Panc1 (cell line): ENCODE data around the gene DTNB. TPM values are rescaled to one million over a fixed set of nuclear protein-coding genes. Genes with fewer than 3 reads are reported as not detected.

Source experiments
- ATAC-seq: fragments of 200-7000 bp; cut with Tn5 transposase; 2 replicates; pipeline ENCODE4 v1.9.1; 2020; ENCODE audit warnings: mild to moderate bottlenecking, moderate library complexity
- BruUV-seq: library from RNA; stranded (reverse); fragments of 400-500 nt; replicated peaks from 2 replicates; lab custom pipeline; 2021; lab: Mats Ljungman, UMichigan
- CTCF ChIA-PET: fragments of 300-600 bp; sonication (Branson Sonifier 250); formaldehyde crosslinking; loops from one replicate; lab custom pipeline; 2022; ENCODE audit warnings: antibody characterized with exemption; lab: Charles Lee
- POLR2A ChIA-PET: fragments of 300-600 bp; sonication (Branson Sonifier 250); formaldehyde crosslinking; loops from one replicate; lab custom pipeline; 2022; ENCODE audit warnings: antibody characterized with exemption; lab: Charles Lee
- DNase-seq: peaks from one replicate; pipeline ENCODE4 v3.0.0-alpha.2; 2010; ENCODE audit warnings: low read depth, low spot score
- H3K27ac ChIP-seq: 2 replicates; pipeline ENCODE4 v1.5.1; 2011; ENCODE audit warnings: mild to moderate bottlenecking, low read length, inconsistent platforms
- H3K27me3 ChIP-seq: fragments of 200-500 bp; sonication (Bioruptor generic); 2 replicates; pipeline ENCODE4 v1.6.0; 2014; ENCODE audit warnings: low read length, inconsistent platforms; ENCODE audit not compliant: control insufficient read depth, insufficient read depth
- H3K36me3 ChIP-seq: fragments of 200-500 bp; sonication (Bioruptor generic); 2 replicates; pipeline ENCODE4 v1.5.1; 2014; ENCODE audit warnings: inconsistent platforms, mild to moderate bottlenecking, low read length, moderate library complexity; ENCODE audit not compliant: control insufficient read depth, insufficient read depth
- H3K4me1 ChIP-seq: 2 replicates; pipeline ENCODE4 v1.5.1; 2011; ENCODE audit warnings: inconsistent platforms, mild to moderate bottlenecking, low read length, moderate library complexity; ENCODE audit not compliant: control insufficient read depth, insufficient read depth
- H3K4me3 ChIP-seq, 2 experiments: 2 replicates each; pipeline ENCODE4 v1.5.1; 2011 to 2012; ENCODE audit warnings: low read depth in 2 of 2, low read length in 2 of 2, mild to moderate bottlenecking in 2 of 2, inconsistent platforms in 1 of 2, moderate library complexity in 1 of 2
- H3K9me3 ChIP-seq: fragments of 200-500 bp; sonication (Bioruptor generic); 2 replicates; pipeline ENCODE4 v1.5.1; 2014; ENCODE audit warnings: low read depth, mild to moderate bottlenecking, inconsistent platforms, low read length, moderate library complexity; ENCODE audit not compliant: control insufficient read depth, insufficient read depth
- CTCF ChIP-seq: fragments of 450-650 bp; IDR thresholded peaks from 2 replicates; pipeline ENCODE4 v1.5.1; 2017; ENCODE audit warnings: mild to moderate bottlenecking
- POLR2AphosphoS5 ChIP-seq: IDR thresholded peaks from 2 replicates; pipeline ENCODE4 v1.6.1; 2012; ENCODE audit warnings: mild to moderate bottlenecking, low read depth, low read length, moderate library complexity
- REST ChIP-seq, 2 experiments: IDR thresholded peaks; 2 replicates each; pipeline ENCODE4 v1.6.1; 2011 to 2012; ENCODE audit warnings: low read depth in 2 of 2, control low read depth in 1 of 2, low read length in 1 of 2, mild to moderate bottlenecking in 1 of 2, moderate library complexity in 1 of 2; ENCODE audit not compliant: insufficient read depth in 1 of 2
- SIN3A ChIP-seq: IDR thresholded peaks from 2 replicates; pipeline ENCODE4 v1.6.1; 2012; ENCODE audit warnings: low read depth, mild to moderate bottlenecking, low read length, moderate library complexity, borderline replicate concordance; ENCODE audit not compliant: insufficient read depth
- TCF7L2 ChIP-seq: IDR thresholded peaks from 2 replicates; pipeline ENCODE4 v1.6.1; 2011; ENCODE audit warnings: mild to moderate bottlenecking, low read depth, low read length, inconsistent platforms
- in situ Hi-C: cut with HindIII; loops from 2 replicates; pipeline ENCODE4 v1.10.0; 2016; ENCODE audit warnings: low sequenced_read_pairs, low pct_unique_long_range_greater_than_20kb
- intact Hi-C: fragments of 100-400 bp; cut with micrococcal nuclease; formaldehyde crosslinking; loops from one replicate; pipeline ENCODE4 v1.10.0; 2022; ENCODE audit not compliant: unreplicated experiment
- total RNA-seq: library from RNA; stranded (reverse); gene quantifications from one replicate; pipeline ENCODE4 v1.2.1, GENCODE V29; 2021; ENCODE audit not compliant: unreplicated experiment

The DTNB gene
- total RNA-seq, 1 experiment from 2014 or later: 37.8 TPM

- Histone ChIP-seq H3K4me3 (no peak overlapping the region), H3K27me3 (no peaks in the 10 kb centered on the region), H3K9me3 (no peaks in the 10 kb centered on the region), H3K4me1 (no peaks in the 10 kb centered on the region), H3K27ac (no peak overlapping the region), H3K36me3 (no peaks in the 10 kb centered on the region)
- intact Hi-C loops: no loop called here
- CTCF ChIA-PET: no interaction called here
- in situ Hi-C loops: no loop called here
- POLR2A ChIA-PET: no interaction called here
- DNase-seq: no peak
- ATAC-seq: no peak
- BruUV-seq: no TSS peak
- TF ChIP-seq TCF7L2: no peak
- no peak for TF ChIP-seq SIN3A
- no peak for TF ChIP-seq CTCF
- no peak for TF ChIP-seq POLR2AphosphoS5
- TF ChIP-seq REST (IDR thresholded peaks at IDR 0.05; ENCODE audit: insufficient read depth in 1 of 2, low read depth in 2 of 2, low read length in 1 of 2): no peak
These were observed 285.4 kb downstream of the DTNB start for GRCh38 chr2:25387876-25388449.

GRCh38 chr2:25386971-25387875 is 286.2 kb downstream of the DTNB start:
- in situ Hi-C loops: no loop called here
- H3K36me3 ChIP-seq: no peaks in the 10 kb centered on the region
- no TSS peak for BruUV-seq
- POLR2A ChIA-PET: no interaction called here
- ATAC-seq (no peak), DNase-seq (no peak)
- no peak for TF ChIP-seq SIN3A
- H3K4me3 ChIP-seq: no peak overlapping the region
- CTCF ChIA-PET: no interaction called here
- intact Hi-C loops: no loop called here
- H3K4me1 ChIP-seq: no peaks in the 10 kb centered on the region
- H3K27me3 ChIP-seq: no peaks in the 10 kb centered on the region
- H3K27ac ChIP-seq: no peak overlapping the region
- H3K9me3 ChIP-seq: no peaks in the 10 kb centered on the region

GRCh38 chr2:25385910-25386309 is 287.5 kb downstream of the DTNB start:
- ATAC-seq (no peak), DNase-seq (no peak)
- no peaks in the 10 kb centered on the region for H3K27me3 ChIP-seq
- ChIA-PET POLR2A (no interaction called here), CTCF (no interaction called here)
- TF ChIP-seq POLR2AphosphoS5 (no peak), SIN3A (no peak), TCF7L2 (no peak), CTCF (no peak), REST (IDR thresholded peaks at IDR 0.05; ENCODE audit: insufficient read depth in 1 of 2, low read depth in 2 of 2, low read length in 1 of 2) (no peak)
- in situ Hi-C loops (no loop called here), intact Hi-C loops (no loop called here)
- H3K4me3 ChIP-seq: no peak overlapping the region
- H3K4me1 ChIP-seq: no peaks in the 10 kb centered on the region
- no peaks in the 10 kb centered on the region for H3K9me3 ChIP-seq
- BruUV-seq: no TSS peak
- no peaks in the 10 kb centered on the region for H3K36me3 ChIP-seq
- H3K27ac ChIP-seq: no peak overlapping the region
